Thoracic aorta (tissue), 2 donors: ENCODE measurements around the gene PGGHG. TPM values are rescaled to one million over a fixed set of nuclear protein-coding genes. Genes with fewer than 3 reads are reported as not detected.
"Not testable (repeated sequence)": the region's sequence is repeated elsewhere in the genome, so short reads cannot be mapped to it uniquely, and the experiment has no call there.

Source experiments
- ATAC-seq: fragments of 150-250 bp; one replicate; pipeline ENCODE4 v1.8.0; 2017; ENCODE audit warnings: low read depth; ENCODE audit not compliant: insufficient number of reproducible peaks, low FRiP score
- DNase-seq: peaks from one replicate; pipeline ENCODE4 v3.0.0-alpha.2; 2020; ENCODE audit warnings: low spot score
- H3K27ac ChIP-seq, 2 donors: fragments of 200-600 bp; sonication (generic); 1 replicate in 1 of 2; 2 replicates in 1 of 2; pipeline ENCODE4 v1.5.1; 2016; ENCODE audit warnings: mild to moderate bottlenecking in 2 of 2, moderate library complexity in 2 of 2
- H3K27me3 ChIP-seq: fragments of 200-600 bp; sonication (generic); replicated peaks from 2 replicates; pipeline ENCODE4 v1.6.0; 2016; ENCODE audit warnings: mild to moderate bottlenecking; ENCODE audit not compliant: insufficient read depth
- H3K36me3 ChIP-seq: fragments of 200-600 bp; sonication (generic); one replicate; pipeline ENCODE4 v1.5.1; 2016
- H3K4me1 ChIP-seq, 2 donors: fragments of 200-600 bp; sonication (generic); 1 replicate in 1 of 2; 2 replicates in 1 of 2; pipeline versions ENCODE4 v1.5.1 to v1.6.0; 2016; ENCODE audit warnings: low read depth in 2 of 2, mild to moderate bottlenecking in 1 of 2; ENCODE audit not compliant: control insufficient read depth in 1 of 2
- H3K4me3 ChIP-seq: fragments of 200-600 bp; sonication (generic); 2 replicates; pipeline ENCODE4 v1.5.1; 2016; ENCODE audit warnings: mild to moderate bottlenecking
- H3K9me3 ChIP-seq: fragments of 200-600 bp; sonication (generic); 2 replicates; pipeline ENCODE4 v1.5.1; 2016
- CTCF ChIP-seq: fragments of 200-600 bp; sonication (generic); IDR thresholded peaks from one replicate; pipeline ENCODE4 v1.5.1; 2019; ENCODE audit warnings: antibody characterized with exemption
- total RNA-seq, 2 donors: library from RNA; depleted of rRNA; stranded (reverse); fragments of >200 nt; gene quantifications; one replicate each; pipeline versions ENCODE4 v1.1.0 to v1.2.3, GENCODE V29; 2016

PGGHG gene
- total RNA-seq, 2 donors from 2014 or later = 54.2 to 68.8 TPM

GRCh38 chr11:259413-259812 lies 29.5 kb upstream of the PGGHG start:
- Histone ChIP-seq H3K4me3 (no peak overlapping the region), H3K27ac (no peak overlapping the region), H3K4me1 (no peaks in the 10 kb centered on the region), H3K36me3 (no peaks in the 10 kb centered on the region), H3K9me3 (no peaks in the 10 kb centered on the region), H3K27me3 (no peaks in the 10 kb centered on the region)
- DNase-seq (no peak), ATAC-seq (no peak)
- TF ChIP-seq CTCF = no peak

- Histone ChIP-seq H3K4me1 (no peaks in the 10 kb centered on the region), H3K36me3 (no peaks in the 10 kb centered on the region), H3K4me3 (no peak overlapping the region), H3K9me3 (peaks cover 6% of the 10 kb centered on the region), H3K27ac (no peak overlapping the region), H3K27me3 (no peaks in the 10 kb centered on the region)
- DNase-seq = no peak
- no peak for TF ChIP-seq CTCF
- ATAC-seq = no peak
These were observed 27.3 kb upstream of the PGGHG start for GRCh38 chr11:261624-262023.

GRCh38 chr11:266676-267439 lies 22.1 kb upstream of the PGGHG start:
- Histone ChIP-seq H3K4me1 (no peaks in the 10 kb centered on the region), H3K36me3 (no peaks in the 10 kb centered on the region), H3K4me3 (no peak overlapping the region), H3K9me3 (peaks cover 6% of the 10 kb centered on the region), H3K27ac (no peak overlapping the region), H3K27me3 (no peaks in the 10 kb centered on the region)
- TF ChIP-seq CTCF = no peak
- DNase-seq (no peak), ATAC-seq (no peak)

GRCh38 chr11:267491-267994 lies 21.4 kb upstream of the PGGHG start:
- Histone ChIP-seq H3K9me3 (peaks cover 6% of the 10 kb centered on the region), H3K27me3 (no peaks in the 10 kb centered on the region), H3K4me3 (peak overlapping the region; percentile 52), H3K36me3 (no peaks in the 10 kb centered on the region), H3K27ac (peak overlapping the region in 1 of 2 donors; percentile 55), H3K4me1 (no peaks in the 10 kb centered on the region)
- no peak for TF ChIP-seq CTCF
- ATAC-seq = no peak
- DNase-seq = no peak

DNA sequence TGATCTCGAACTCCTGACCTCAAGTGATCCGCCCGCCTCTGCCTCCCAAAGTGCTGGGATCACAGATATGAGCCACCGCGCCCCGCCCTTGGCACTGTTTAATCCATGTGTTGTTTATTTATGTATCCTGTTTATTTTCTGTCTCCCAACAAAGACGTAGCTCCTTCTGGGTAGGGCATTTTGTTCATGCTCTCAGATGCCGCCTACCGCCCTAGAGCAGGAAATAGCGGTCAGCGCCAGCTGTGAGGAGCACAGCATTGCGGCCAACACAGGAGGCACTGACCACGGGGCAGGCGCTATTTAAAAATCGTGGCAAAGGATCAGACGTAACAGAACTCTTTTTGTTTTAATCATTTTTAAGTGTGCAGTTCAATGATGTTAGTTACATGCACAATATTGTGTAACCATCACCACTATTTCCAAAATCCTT lies 20.2 kb upstream of the PGGHG start:
- H3K9me3 ChIP-seq, DNase-seq, ATAC-seq, H3K27me3 ChIP-seq, H3K4me1 ChIP-seq, H3K36me3 ChIP-seq: not testable (repeated sequence)
- Histone ChIP-seq H3K27ac (peak overlapping the region; percentile 17 to 55), H3K4me3 (peak overlapping the region; percentile 52)
